DMS53 treated with DMSO at 0.1 percent for 48 hours (cell line): ENCODE results near the gene ANKLE2.

Source experiments
- DNase-seq: peaks from one replicate; lab custom pipeline; 2025; ENCODE audit not compliant: unreplicated experiment; lab: John Stamatoyannopoulos, UW

The ANKLE2 gene

GRCh38 chr12:132747395-132747794, 14.2 kb downstream of the ANKLE2 start:
- no peak for DNase-seq

GRCh38 chr12:132746613-132747012, 15.0 kb downstream of the ANKLE2 start:
- DNase-seq, result no peak

GRCh38 chr12:132743831-132744230, 17.8 kb downstream of the ANKLE2 start:
- no peak for DNase-seq

- no peak for DNase-seq
Observed at GRCh38 chr12:132741620-132742019, 20.0 kb downstream of the ANKLE2 start.

- no peak for DNase-seq
Observed at GRCh38 chr12:132740652-132741051, 21.0 kb downstream of the ANKLE2 start.

- DNase-seq, result no peak
Observed at GRCh38 chr12:132740313-132740646, 21.4 kb downstream of the ANKLE2 start.

- DNase-seq, result no peak
Observed at GRCh38 chr12:132739600-132740312, 21.9 kb downstream of the ANKLE2 start.

- no peak for DNase-seq
Observed at GRCh38 chr12:132736913-132737312, 24.7 kb downstream of the ANKLE2 start.

- no peak for DNase-seq
Observed at GRCh38 chr12:132736378-132736777, 25.3 kb downstream of the ANKLE2 start.

GRCh38 chr12:132735496-132735895, 26.1 kb downstream of the ANKLE2 start:
- DNase-seq, result no peak

GRCh38 chr12:132734206-132734605, 27.4 kb downstream of the ANKLE2 start:
- no peak for DNase-seq

- DNase-seq, result no peak
Observed at GRCh38 chr12:132731574-132731973, 30.1 kb downstream of the ANKLE2 start.

- no peak for DNase-seq
Observed at GRCh38 chr12:132730353-132730752, 31.3 kb downstream of the ANKLE2 start.

- DNase-seq, result no peak
Observed at GRCh38 chr12:132729541-132730320, 31.9 kb downstream of the ANKLE2 start.

GRCh38 chr12:132728502-132728901, 33.1 kb downstream of the ANKLE2 start:
- no peak for DNase-seq

GRCh38 chr12:132727091-132727794, 34.4 kb downstream of the ANKLE2 start:
- no peak for DNase-seq

- DNase-seq, result no peak
Observed at GRCh38 chr12:132726386-132726785, 35.2 kb downstream of the ANKLE2 start.

- DNase-seq, result no peak
Observed at GRCh38 chr12:132724506-132725241, 37.0 kb downstream of the ANKLE2 start.

GRCh38 chr12:132723764-132724140, 37.9 kb downstream of the ANKLE2 start:
- DNase-seq, result no peak

GRCh38 chr12:132723015-132723763, 38.4 kb downstream of the ANKLE2 start:
- DNase-seq, result no peak
